ENCODE measurements around the gene RCN1.
"Not testable (repeated sequence)": the region's sequence is repeated elsewhere in the genome, so short reads cannot be mapped to it uniquely, and the experiment has no call there.

RCN1 gene

GRCh38 chr11:32113920-32114203, 23.0 kb downstream of the RCN1 start:
- no peak for DNase-seq

- DNase-seq = no peak
Measured at GRCh38 chr11:32115446-32115845, 24.6 kb downstream of the RCN1 start.

GRCh38 chr11:32116668-32117067, 25.8 kb downstream of the RCN1 start:
- no peak for DNase-seq

- no peak for DNase-seq
Measured at GRCh38 chr11:32118025-32118974, 27.4 kb downstream of the RCN1 start.

DNA sequence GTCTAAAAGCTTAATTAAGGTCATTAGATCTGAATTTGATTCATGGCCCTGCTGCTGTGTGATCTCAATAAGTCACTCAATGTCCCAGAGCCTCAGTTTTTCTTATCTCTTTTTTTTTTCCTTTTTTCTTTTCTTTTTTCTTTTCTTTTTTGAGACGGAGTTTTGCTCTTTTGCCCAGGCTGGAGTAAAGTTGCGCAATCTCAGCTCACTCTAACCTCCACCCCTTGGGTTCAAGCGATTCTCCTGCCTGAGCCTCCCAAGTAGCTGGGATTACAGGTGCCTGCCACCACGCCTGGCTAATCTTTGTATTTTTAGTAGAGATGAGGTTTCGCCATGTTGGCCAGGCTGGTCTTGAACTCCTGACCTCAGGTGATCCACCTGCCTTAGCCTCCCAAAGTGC, 28.3 kb downstream of the RCN1 start:
- DNase-seq = not testable (repeated sequence)

GRCh38 chr11:32121012-32121411, 30.1 kb downstream of the RCN1 start:
- no peak for DNase-seq

- no peak for DNase-seq
Measured at GRCh38 chr11:32122200-32122599, 31.3 kb downstream of the RCN1 start.

GRCh38 chr11:32131321-32131720, 40.4 kb downstream of the RCN1 start:
- no peak for DNase-seq

DNA sequence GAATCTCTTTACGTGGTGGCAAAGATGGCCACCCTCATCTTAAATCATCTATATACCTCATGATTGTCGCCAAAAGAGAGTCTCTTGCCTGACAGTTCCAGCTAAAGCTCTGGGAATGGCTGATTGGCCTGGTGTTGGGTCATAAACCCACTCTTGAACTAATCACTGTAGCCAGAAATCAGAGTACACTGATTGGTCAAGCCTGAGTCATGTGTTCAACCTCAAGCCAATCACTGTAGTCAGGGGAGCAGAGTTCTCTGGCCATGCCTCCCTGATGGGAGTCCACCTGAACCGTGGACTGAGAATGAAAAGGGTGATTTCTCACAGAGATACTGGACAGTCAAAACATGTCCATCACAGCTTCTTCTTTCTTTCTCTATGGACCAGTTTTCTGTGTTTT, 45.8 kb downstream of the RCN1 start:
- no peak for DNase-seq

- DNase-seq = no peak
Measured at GRCh38 chr11:32137263-32137662, 46.4 kb downstream of the RCN1 start.

GRCh38 chr11:32137869-32138268, 47.0 kb downstream of the RCN1 start:
- DNase-seq = no peak

DNA sequence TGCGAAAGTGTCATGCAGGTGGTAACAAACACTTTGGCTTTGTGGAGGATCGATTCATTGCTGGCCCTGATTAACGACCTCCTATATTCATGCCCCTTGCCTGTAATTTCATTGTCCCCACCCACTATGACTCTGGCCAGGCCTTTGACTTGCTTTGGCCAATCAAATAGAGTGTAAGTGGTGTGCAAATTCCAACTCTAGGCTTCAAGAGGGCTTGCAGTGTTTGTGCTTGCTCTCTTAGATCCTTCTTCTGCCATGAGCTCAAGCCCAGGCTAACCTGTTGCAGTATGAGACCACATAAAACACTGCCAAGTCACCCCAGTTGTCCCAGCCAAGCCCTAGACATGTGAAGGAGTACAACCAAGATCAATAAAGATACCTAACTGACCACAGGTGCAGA, 48.0 kb downstream of the RCN1 start:
- DNase-seq = no peak

- DNase-seq = no peak
Measured at GRCh38 chr11:32139896-32140520, 49.1 kb downstream of the RCN1 start.

- DNase-seq = no peak
Measured at GRCh38 chr11:32141745-32142546, 51.1 kb downstream of the RCN1 start.

DNA sequence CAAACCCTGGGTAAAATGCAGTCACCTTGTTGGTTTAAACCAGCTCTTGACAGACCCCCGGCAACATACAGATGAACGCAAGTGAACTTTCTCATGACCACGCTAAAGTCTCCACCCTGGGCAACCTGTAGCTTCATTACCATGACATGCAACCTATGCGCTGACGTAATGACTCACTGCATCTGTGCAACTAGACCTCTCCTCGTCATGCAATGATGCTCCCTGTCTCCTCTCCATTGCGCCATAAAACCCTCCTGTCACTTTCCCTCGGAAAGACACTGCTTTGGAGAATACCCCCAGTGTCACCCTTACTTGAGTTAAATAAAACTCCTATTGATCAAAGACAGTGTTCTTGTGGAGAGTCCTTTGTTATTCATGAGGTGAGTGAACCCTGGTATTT, 52.5 kb downstream of the RCN1 start:
- no peak for DNase-seq

DNA sequence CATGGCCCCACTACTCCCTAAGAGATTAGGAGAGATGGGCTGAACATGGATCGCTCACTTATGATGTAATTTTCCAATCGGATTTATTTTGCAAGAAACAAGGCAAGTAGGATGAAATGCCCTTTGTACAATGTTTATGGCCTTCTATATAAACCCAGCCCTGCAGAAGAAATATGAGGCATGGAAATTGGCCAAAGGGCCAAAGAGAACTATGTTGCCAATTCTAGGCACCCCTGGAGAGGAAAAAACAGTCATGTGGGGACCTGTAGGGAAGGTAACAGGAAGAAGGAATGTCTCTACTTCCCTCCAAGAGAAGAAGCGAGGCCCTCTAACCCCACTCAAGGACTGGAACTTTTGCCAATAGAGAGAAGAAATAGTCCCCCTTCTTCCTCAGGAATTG, 54.4 kb downstream of the RCN1 start:
- DNase-seq = no peak

DNA sequence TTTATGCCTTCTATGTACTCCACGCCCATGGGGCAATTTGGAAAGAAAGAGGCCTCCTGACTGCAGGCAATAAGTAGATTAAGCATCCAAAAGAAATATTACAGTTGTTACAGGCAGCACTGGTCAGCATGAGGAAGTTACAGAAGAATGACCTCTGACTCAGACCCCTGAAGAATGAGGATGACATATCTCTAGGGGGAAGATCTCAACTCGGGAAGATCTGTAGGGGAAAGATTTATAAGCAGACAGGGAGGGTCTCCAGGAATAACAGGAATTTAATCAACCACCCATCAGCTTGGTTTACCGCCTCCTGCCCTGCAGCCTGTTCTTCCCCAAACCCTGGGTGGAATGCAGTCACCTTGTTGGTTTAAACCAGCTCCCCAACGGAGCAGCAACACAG, 58.0 kb downstream of the RCN1 start:
- DNase-seq = no peak

GRCh38 chr11:32149748-32150147, 58.9 kb downstream of the RCN1 start:
- DNase-seq = no peak

- no peak for DNase-seq
Measured at GRCh38 chr11:32151027-32151426, 60.2 kb downstream of the RCN1 start.

- DNase-seq = no peak
Measured at GRCh38 chr11:32152216-32152615, 61.3 kb downstream of the RCN1 start.

GRCh38 chr11:32152821-32153220, 61.9 kb downstream of the RCN1 start:
- no peak for DNase-seq

DNA sequence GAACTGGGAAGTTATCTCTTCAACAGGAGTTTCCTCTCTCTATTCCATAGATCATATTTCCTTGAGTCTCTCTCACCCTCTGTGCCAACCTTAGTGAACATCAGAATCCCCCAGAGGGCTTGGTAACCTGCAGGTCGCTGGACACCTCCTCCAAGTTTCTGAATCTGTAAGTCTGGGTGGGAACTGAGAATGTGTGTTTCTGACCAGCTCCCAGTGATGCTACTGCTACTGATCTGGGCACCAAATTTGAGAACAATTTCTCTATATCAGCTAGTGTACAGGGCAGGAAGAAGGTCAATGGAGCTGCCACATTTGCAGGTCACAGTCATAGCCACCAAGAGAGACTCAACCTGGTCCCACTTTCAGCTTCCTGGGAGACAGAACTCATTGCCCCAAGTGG, 62.9 kb downstream of the RCN1 start:
- DNase-seq = no peak

DNA sequence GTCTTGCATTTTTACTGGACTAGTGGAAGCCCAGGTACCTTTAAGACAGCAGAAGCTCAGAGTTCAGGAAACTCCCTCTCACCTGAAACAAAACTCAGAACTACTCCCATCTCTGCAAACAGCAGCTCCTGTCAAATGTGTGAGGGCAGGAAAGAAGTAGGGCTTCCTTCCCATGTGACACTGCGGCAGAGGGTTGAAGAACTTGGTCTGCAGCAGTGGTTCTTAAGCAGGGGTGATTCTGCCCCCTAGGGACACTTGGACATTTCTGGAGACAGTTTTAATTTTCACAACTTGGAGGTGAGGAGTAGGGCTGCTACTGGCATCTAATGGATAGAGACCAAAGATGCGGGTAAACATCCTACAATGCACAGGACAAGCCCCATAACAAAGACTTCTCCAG, 63.4 kb downstream of the RCN1 start:
- no peak for DNase-seq
